ENCODE results near the gene OPRL1. TPM values are rescaled to one million over a fixed set of nuclear protein-coding genes. Genes with fewer than 3 reads are reported as not detected.

OPRL1 gene
- total RNA-seq, 1 donor from 2014 or later = 2.7 TPM

DNA sequence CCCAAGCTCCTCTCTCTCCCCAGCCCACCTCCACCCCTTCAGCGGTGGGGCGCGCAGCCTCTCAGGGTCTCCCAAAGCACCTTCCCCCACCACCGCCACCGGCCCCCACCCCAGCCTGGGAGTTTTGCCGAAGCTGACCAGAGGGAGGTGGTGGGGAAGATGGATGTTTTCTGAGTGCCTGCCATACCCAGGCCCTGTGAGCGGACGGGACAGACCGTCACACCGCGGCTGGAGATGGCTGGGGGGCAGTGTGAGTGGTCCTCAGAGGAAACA lies 38.2 kb upstream of the OPRL1 start:
- DNase-seq (ENCODE audit: extremely low read depth, low read depth, low spot score) = no peak

DNA sequence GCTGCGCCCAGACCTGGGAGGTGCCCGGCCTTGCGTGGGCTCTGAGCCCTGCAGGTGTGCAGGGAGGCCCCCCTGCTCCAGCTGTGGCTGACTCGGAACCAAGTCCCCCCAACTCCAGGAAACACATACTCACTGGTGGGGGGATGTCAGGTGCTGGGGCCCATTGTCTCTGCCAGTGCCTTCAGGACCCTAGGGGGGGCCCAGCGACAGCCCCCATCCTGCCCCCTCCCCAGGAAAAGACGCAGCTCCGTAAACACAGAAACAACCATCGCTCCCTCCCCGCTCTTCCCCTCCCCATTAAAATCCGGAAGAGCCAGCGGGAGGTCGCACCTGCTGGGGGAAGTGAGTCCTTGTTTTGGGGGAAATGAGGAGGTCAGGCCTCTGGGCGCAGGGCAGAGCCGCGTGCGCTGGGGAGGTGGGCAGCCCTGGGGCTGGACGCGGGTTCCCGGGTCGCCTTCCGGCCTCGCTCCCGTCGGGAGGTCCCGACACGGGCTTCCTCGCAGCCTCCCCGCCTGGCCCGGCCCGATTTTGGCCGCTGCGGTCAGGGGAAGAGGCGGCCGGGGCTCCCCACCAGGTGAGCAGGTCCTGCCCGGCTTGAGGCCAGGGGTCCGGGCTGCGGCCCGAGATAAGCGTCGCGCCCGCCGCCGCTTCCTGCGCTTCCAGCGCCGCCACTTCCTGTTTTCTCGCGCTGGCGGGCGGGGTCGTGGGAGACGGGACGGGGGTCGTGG lies 37.7 kb upstream of the OPRL1 start:
- DNase-seq (ENCODE audit: extremely low read depth, low read depth, low spot score) = no peak

DNA sequence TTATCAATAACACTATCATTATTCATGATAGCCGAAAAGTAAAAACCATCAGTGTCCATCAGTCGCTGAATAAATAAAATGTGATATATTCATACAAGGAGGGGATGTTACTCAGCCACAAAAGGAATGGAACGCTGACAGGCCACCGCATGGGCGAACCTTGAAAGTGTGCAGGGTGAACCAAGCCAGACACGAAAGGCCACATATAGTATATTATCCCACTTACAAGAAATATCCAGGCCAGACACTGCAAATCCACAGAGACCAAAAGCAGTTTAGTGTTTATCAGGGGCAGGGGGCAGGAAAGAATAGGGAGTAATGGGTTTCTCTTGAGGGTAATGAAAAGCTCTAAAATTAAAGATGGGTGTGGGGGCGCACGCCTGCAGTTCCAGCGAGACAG lies 36.1 kb upstream of the OPRL1 start:
- no peak for DNase-seq (ENCODE audit: extremely low read depth, low read depth, low spot score)

DNA sequence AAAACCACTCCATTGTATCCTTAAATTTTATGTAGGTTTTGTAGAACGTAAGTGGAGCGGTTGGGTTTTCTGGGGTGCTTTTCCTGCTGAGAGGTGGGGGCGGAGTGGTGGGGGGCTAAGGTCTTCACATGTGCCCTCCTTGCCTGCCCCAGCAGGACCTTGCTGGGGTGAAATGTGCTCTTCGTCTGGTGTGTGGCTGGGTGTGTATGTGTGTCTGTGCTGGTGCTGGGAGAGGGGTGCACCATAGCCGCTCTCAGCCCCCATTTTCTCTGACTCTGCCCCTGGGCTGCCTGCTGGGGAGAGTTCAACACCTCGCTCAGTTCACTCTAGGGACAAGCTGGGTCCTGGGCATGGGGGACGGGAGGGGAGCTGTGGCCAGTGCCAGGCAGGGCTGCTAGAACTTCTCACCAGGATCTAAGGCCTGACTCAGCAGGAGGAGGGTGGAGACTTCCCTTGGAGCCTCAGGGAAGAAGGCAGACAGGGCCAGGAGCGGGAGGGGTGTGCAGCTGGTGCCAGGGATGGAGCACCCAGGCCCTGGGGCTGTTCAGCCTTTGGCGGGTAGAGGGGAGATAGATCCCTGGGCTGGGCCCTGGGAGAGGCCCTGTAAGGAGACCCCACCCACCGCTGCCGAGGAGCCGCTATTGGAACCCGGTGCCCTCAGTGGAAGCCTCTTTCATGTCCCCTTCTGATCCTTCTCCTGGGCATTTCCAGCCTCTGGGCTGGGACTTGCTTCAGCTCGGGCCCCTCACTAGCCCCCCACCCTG lies 35.2 kb upstream of the OPRL1 start:
- DNase-seq (ENCODE audit: extremely low read depth, low read depth, low spot score) = no peak

DNA sequence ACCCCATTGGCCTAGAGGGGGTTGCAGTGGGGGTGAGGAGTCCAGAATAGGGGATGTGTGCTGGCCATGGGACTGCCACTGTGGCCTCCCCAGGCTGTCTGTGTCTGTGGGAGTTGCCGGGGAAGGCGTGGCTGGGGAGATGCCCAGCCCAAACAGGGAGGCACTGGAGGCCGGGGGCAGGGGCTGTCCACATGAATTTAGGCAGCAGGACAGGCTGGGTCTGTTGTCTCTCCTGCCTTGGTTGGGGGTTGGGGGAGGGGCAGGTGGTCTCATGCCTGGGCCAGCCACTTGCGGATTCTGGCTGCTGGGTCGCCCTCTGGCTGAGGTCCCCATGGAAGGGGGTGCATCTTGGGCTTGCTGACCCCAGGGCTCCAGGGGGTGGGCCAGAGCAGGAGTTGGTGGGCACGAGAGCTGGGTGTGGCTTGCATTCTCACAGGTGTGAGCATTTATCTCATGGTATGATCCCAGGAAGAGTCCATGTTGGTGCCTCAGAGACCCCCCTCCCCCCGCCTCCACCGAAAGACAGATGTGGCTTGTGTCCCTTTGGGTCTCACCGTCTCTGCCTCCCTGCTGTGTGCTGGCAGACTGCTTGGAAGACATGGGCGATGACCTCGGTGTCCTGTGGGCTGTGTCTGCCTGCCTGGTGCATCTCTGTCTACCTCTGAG lies 34.4 kb upstream of the OPRL1 start:
- no peak for DNase-seq (ENCODE audit: extremely low read depth, low read depth, low spot score)

DNA sequence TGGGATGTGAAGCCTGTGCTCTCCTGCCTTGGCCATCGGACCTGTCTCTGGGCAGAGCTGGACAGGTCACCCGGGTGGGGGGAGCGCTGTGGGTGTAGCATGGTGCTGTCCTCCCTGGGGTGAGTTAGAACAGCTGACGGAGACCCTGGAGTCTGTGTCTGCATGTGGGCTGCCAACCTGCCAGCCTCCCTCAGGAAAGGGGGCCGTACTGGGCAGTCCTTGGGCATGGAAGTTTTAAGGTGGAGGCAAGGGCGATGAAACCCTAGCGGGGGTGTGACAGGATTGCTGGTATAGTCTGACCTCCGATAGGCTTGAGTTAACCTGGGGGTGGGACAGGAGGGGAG lies 32.9 kb upstream of the OPRL1 start:
- DNase-seq (ENCODE audit: extremely low read depth, low read depth, low spot score) = no peak

DNA sequence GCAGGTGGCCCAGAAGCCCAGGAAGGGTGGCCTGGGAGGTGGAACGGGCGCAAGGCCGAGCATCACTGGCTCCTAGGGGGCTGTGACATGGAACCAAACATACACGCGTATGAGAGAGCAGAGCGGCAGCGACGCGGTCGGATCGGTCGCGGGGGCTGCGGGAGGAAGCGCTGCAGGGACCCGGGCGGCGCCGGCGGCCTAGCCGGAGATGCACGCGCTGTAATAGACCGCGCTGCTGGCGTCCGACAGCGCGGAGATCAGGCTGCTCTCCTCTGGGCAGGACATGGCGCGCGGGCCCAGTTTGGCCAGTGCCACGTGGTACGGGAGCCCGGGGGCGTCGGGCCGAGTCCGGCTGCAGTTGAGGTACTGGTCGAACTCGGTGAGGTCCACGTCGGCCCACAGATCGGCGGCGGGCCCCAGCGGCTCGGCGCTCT lies 31.9 kb upstream of the OPRL1 start:
- no peak for DNase-seq (ENCODE audit: extremely low read depth, low read depth, low spot score)

DNA sequence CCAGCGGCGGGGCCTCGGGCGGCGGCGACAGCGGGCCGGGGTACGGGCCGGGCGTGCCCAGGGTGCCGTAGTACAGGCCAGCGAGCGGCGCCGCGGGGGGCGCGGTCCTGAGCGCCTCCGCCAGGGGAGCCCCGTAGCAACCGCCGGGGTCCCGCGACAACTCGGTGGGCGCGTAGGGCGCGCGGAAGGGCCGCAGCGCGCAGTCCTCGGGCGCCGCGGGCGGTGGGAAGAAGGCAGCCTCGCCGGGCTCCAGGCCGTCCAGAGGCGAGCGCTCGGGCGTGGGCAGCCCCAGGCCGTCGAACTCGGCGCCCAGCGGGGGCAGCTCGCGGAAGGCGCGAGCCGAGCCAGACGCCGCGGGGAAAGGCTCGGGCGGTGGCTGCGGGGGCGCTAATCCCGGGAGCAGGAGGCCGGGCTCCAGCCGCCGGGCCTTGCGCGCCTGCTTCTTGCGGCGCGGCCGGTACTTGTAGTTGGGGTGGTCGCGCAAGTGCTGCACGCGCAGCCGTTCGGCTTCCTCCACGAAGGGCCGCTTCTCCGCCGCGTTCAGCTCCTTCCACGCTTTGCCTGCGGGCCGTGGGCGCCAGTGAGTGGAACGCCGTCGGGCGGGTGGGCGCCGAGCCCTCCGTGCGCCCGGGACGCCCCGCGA lies 31.4 kb upstream of the OPRL1 start:
- no peak for DNase-seq (ENCODE audit: extremely low read depth, low read depth, low spot score)

DNA sequence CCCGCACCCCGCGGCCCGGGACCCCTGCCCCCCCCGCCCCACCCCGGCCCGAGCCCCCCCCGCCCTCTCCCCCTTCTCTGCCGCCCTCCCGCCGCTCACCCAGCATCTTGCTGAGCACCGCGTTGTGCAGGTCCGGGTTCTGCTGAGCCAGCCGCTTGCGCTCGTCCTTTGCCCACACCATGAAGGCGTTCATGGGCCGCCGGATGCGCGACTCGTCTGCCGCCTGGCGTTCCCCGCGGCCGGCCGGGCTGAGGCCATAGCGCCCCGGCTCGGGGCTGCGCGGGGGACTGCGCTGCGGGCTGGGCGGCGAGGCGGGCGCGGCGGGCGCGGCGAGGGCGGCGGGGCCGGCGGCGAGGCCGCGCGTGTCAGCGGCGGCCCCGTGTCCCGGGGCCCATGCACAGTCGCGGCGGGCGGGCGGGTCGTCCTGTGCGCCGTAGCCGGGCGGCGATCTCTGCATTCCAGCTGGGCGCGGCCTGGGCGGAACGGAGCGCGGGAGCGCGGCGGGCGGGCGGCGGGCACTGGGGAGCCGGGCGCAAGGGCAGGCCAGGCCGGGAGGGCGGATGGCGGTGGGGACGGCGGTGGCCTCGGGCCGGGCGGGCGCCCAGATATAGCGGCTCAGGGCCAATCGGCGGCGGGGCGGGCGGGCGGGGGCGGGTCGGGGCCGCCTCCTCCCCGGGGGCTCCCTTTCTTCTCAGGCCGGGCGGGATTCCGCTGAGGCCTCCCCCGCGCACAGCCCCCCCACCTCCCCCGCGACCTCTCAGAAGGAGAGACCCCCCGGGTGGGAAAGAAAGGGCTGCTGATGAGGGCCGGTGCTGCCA lies 30.6 kb upstream of the OPRL1 start, which contains the start of gene SOX18:
Gene SOX18, minus strand, starts transcription at position 580 of the 818 bp plus-strand sequence. Its CDS starts 123 bp downstream, at position 457.
- no peak for DNase-seq (ENCODE audit: extremely low read depth, low read depth, low spot score)

DNA sequence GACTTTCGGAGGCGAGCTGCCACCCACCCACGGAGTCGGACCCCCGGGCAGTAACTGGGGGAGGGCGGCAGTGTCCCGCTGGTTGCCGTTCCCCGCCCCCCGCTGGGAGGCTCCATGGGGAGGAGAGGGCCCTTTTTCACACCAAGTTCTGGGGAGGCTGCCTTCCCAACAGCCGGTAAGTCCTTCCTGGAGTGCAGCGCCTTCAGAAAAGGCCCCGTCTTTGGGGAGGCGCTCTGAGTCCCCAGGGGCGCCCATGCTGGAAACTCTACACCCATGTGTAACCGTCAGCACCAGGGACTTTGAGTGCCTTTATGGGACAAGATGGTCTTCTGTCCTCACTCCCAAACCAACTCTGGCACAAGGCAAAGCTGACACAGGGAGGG lies 30.0 kb upstream of the OPRL1 start:
- no peak for DNase-seq (ENCODE audit: extremely low read depth, low read depth, low spot score)

DNA sequence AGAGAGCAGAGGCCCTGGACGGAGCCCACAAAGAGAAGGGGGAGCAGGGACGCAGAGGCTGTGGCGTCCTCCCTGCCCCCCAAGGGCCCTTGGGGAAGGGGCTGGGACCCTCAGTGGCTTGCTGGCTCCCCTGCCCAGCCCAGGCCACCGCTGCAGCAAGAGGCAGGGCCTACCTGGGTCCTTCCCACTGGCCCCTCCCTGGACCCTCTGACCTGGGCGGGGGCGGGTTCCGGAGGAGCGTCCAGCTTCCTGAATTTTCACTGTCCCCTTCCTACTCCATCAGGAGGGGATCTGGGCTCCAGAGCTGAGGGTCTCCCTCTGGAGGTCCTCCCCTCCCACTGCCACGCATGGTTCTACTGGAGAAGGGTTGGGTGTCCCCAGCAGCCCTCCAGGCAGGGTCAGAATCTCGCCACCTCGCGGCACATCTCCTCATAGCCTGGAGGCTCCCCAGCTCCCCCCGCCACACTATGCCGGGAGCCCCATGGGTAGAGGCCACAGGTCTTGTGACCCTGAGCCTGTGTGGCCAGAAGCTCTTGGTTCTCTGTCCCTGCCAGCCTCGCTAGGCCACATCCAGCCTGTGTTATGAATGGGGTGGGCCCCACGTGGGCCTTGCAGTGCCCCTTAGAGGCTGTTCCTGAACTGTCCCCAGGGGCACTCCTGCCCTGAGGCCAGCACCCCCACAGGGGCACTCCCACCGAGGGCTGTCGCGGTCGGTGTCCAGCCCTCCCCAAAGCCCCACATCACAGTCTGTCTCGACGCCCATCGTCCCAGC lies 29.4 kb upstream of the OPRL1 start:
- no peak for DNase-seq (ENCODE audit: extremely low read depth, low read depth, low spot score)

DNA sequence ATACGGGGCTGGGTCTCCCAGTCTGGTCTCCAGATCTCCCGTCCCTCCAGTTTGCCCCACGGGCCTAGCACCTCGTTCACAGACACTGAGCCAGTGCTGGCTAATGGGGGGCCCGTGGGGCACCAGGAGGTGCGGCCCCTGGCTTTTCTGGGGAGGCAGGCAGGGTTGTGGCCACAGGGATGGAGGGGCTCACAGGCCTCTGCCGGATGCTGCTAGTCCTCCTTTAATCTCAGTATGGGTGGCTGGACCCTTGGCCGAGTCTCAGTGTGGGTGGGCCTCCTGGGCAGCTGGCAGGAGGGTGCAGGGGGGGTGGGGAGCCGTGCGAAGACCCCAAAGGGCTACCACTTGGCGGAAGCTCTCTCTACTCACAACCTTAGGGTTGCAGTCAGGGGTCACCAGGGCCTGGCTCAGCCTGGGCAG lies 28.8 kb upstream of the OPRL1 start:
- no peak for DNase-seq (ENCODE audit: extremely low read depth, low read depth, low spot score)

DNA sequence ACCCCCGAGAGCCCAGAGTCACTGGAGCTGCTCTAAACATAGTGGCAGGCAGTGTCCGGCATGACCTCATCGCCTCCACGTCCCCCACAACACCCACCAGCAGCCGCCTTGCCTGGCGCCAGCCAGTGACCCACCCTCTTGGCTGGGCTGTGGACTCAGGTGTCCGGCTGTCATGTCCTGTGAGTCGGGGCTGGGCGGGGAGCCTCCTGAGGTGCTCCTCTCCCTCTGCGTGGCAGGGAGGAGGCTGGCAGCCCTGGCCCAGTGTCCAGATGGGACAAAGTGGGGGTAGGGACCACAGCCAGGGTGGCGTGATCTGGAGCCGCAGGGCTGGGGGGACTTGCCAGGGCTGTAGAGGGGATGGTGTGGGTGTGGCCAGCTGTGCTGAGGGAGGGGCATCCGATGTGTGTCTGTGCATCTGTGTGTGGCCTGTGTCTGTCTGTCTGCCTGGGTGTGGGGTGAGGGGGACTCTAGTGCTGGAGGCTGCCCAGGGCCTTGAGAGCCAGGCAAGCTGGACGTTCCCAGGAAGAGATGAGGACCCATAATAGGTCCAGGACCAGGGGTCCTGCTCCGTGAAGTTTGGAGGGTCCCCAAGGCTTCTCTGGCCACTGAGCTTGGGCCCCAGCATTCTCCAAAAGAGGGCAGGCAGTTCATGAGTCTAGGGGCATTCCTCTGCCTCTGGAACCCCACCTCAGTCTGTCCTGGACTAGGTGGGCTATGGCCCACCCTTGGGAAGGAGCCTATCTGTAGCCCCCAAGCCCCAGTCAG lies 28.1 kb upstream of the OPRL1 start:
- DNase-seq (ENCODE audit: extremely low read depth, low read depth, low spot score) = no peak

DNA sequence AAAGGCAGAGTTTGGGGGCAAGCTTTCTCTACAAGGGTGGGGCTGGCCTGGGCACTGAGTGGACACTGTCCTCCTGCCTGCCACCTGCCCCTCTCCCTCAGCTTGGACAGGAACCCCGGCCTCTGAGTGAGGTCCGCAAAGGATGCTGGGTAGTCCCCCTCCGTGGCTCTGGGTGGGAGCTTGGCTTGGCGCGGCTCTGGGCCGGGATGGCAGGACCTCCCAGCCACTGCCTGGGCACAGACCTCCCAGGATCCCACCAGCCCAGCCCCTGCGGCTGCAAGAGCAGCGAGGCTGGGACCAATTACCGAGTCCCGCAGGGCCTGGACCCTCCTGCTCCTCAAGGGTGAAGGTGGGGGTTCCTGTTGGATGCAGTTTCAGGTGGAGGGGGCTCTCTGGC lies 27.6 kb upstream of the OPRL1 start:
- DNase-seq (ENCODE audit: extremely low read depth, low read depth, low spot score) = no peak

DNA sequence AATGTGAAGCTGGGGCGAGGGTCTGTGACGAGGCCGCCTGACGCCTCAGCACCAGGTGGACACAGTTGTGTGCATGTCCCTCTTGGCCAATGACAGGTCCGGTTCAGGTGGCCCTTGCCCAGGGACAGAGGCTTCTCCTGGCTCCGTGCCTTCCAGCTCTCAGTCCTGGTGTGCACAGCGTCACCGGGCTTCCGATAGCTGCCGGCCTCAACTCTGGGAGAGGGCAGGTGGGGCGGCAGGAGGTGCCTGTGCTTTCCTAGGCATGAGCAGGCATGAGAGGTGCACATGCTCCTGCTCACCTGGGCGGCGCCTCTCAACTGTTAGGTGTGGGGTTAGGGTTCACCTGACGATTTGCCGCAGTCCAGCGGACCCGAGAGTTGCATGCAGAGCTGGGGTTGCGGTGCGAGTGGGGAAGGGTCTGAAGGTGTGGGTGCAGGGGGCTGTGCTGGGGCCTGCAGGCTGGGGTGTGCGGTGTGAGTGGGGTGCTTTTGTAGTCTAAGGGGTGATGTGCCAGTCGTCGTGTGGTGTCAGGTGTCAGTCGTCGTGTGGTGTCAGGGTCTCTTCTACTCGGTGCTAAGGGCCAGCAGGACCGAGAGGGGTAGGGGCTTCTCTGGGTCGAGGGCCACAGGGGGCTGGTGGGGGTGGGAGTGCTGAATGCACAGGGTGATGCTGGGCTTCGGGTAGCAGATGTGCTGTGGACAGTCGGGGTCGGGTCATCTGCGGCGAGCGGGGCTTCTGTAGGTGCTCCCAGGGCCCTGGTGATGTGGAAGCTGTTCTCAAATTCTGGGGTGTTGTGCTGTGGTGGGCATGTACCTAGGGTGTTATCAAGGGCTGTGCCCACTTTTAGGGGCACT lies 26.7 kb upstream of the OPRL1 start:
- no peak for DNase-seq (ENCODE audit: extremely low read depth, low read depth, low spot score)

DNA sequence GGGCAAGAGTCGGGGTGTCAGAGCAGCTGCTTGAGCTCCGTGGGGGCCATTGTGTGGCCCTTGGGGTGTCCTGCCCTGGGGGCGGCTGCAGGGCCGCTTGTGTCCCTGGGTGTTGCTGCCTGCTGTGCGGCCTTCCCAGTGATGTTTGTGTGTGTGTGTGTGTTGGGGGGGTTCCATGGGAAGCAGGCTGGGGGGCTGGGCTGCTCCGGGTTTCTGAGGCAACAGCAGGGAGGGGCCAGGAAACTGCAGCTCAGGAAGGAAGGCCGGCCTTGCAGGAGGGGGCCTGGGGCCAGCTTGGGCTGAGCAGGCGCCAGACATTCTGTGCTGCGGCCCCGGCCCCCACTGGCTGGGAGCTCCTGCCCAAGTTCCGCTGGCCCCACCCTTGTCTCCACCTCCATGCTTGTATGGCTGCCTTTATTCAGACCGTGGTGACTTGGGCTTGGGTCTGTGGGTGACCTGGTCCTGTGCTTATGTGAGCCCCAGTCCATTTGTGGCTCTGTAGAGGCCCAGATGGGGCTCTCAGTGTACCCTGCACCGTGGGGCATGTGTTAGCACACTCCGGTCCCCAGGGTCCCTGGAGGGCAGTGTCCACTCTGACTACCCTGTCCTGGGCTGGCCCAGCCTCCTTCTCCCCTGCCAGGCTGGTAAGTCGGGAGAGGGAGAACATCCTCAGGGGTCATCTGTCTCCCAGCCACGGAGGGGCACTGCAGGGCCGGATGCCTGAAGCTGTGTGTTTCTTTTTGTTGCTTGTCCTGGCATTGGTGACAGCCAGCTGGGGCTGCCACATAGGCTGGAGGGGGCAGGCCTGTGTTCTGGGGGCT lies 25.8 kb upstream of the OPRL1 start:
- DNase-seq (ENCODE audit: extremely low read depth, low read depth, low spot score) = no peak

DNA sequence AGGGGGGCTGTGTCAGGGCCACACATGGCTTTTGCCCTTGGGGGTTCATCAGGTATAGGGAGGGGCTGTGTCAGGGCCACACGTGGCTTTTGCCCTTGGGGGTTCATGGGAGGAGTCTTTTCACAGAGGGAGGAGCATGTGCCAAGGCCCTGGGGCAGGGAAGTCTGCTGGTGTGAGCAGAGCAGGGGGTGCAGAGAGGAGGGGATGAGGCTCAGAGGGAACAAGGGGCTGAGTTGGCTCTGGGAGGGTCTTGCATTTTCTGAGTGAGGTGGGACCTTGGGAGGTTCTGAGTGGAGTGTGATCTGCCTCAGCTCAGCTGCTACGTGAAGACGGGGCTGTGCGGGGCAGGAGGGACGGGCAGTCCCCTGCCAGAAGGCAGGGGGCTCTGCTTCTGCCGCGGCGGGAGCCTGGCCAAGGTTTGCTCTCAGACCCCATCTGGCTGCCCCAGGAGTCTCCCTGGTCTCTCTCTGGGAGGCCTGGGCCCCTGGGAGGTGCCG lies 24.4 kb upstream of the OPRL1 start:
- DNase-seq (ENCODE audit: extremely low read depth, low read depth, low spot score) = no peak
